Measurements from ENCODE around the gene C11orf16.

DNA sequence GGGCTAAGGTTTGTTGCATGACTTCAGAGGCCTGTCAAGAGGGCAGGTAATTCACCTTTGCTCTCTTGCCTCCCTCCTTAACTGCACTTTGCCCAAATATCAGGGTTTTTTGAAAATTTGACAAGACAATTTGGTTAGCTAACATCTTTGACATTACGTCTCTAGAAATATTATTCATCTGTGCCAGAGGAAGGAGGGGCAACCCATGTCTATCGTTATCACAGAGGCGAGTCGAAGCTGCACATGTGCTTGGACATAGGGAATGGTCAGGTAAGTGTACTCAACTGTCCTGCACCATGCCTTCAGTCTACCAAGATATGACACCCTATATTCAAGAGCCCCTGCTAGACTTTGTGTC, 18.1 kb downstream of the C11orf16 start:
- TF ChIP-seq, protein P1, sequence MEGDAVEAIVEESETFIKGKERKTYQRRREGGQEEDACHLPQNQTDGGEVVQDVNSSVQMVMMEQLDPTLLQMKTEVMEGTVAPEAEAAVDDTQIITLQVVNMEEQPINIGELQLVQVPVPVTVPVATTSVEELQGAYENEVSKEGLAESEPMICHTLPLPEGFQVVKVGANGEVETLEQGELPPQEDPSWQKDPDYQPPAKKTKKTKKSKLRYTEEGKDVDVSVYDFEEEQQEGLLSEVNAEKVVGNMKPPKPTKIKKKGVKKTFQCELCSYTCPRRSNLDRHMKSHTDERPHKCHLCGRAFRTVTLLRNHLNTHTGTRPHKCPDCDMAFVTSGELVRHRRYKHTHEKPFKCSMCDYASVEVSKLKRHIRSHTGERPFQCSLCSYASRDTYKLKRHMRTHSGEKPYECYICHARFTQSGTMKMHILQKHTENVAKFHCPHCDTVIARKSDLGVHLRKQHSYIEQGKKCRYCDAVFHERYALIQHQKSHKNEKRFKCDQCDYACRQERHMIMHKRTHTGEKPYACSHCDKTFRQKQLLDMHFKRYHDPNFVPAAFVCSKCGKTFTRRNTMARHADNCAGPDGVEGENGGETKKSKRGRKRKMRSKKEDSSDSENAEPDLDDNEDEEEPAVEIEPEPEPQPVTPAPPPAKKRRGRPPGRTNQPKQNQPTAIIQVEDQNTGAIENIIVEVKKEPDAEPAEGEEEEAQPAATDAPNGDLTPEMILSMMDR (IDR thresholded peaks at IDR 0.05), result no peak
- no peak for TF ChIP-seq POLR2A (IDR thresholded peaks at IDR 0.05)
